ENCODE measurements around the gene EIF6. TPM values are rescaled to one million over a fixed set of nuclear protein-coding genes. Genes with fewer than 3 reads are reported as not detected.

Gene EIF6
- polyA plus RNA-seq, 3 donors, result 94.3 to 222 (median 190) TPM

DNA sequence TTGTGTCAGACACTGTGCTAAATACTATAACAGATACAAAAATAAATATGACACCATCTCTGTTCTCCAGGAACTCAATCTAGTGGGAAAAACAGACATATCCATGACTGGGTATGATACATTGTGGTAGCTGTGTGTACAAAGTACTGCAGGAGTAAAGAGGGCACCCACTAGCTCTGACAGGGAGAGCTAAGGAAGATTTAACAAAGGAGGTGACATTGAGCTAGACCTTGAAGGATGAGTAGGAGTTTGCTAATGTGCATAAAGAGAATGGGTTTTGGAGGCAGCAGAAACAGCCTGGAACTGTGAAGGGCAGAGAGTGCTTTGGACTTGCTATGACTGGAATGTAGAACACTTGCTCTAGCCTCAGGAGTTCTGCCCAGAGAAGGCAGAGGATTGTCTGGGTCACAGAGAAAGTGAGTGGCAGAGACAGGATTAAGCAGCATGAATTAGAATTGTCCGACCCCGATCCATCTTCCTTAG, 43.7 kb downstream of the EIF6 start:
- H4K20me1 ChIP-seq (ENCODE audit: insufficient read depth, low read length), result no peaks in the 10 kb centered on the region
- Mint-ChIP-seq H3K27ac (no peak overlapping the region), H3K4me3 (no peak overlapping the region), H3K27me3 (ENCODE audit: low read depth in 3 of 3) (peaks cover 0 to 4% (median 0%) of the 10 kb centered on the region in 3 donors), H3K36me3 (peaks cover 11 to 17% of the 10 kb centered on the region in 2 donors), H3K4me1 (peaks cover 25% of the 10 kb centered on the region), H3K9me3 (peaks cover 0 to 6% (median 3%) of the 10 kb centered on the region in 7 donors)
- no peak overlapping the region for H3K4me2 ChIP-seq (replicated peaks; ENCODE audit: extremely low read depth, low read length, poor library complexity, severe bottlenecking)
- no peak overlapping the region for H3K27ac ChIP-seq (ENCODE audit: low read depth in 1 of 2, low read length in 2 of 2)
- intact Hi-C loops (cut with micrococcal nuclease), result no loop called here
- no peaks in the 10 kb centered on the region for H3K27me3 ChIP-seq (ENCODE audit: control insufficient read depth in 2 of 2, insufficient read depth in 2 of 2, low read length in 2 of 2)
- H2AFZ ChIP-seq (ENCODE audit: insufficient read depth, low read depth, low read length, poor library complexity, severe bottlenecking), result no peak overlapping the region
- TF ChIP-seq, protein P1, sequence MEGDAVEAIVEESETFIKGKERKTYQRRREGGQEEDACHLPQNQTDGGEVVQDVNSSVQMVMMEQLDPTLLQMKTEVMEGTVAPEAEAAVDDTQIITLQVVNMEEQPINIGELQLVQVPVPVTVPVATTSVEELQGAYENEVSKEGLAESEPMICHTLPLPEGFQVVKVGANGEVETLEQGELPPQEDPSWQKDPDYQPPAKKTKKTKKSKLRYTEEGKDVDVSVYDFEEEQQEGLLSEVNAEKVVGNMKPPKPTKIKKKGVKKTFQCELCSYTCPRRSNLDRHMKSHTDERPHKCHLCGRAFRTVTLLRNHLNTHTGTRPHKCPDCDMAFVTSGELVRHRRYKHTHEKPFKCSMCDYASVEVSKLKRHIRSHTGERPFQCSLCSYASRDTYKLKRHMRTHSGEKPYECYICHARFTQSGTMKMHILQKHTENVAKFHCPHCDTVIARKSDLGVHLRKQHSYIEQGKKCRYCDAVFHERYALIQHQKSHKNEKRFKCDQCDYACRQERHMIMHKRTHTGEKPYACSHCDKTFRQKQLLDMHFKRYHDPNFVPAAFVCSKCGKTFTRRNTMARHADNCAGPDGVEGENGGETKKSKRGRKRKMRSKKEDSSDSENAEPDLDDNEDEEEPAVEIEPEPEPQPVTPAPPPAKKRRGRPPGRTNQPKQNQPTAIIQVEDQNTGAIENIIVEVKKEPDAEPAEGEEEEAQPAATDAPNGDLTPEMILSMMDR (IDR thresholded peaks at IDR 0.05), result no peak
- no peak overlapping the region for H3K4me3 ChIP-seq (replicated peaks in 1 of 3; ENCODE audit: low read depth in 2 of 3, low read length in 3 of 3)
- peaks cover 13 to 19% of the 10 kb centered on the region in 2 donors for H3K4me1 ChIP-seq (ENCODE audit: control insufficient read depth in 1 of 2, insufficient read depth in 2 of 2, low read length in 2 of 2)
- DNase-seq, result no peak
- no peak overlapping the region for H3K9ac ChIP-seq (ENCODE audit: insufficient read depth, low read length, poor library complexity, severe bottlenecking)
- H3K79me2 ChIP-seq (ENCODE audit: insufficient read depth, low read length), result no peaks in the 10 kb centered on the region
- WGBS (ENCODE audit: insufficient coverage), result 100% methylated on average over 1 of the region's 2 CpGs
- peaks cover 0 to 3% of the 10 kb centered on the region in 2 donors for H3K36me3 ChIP-seq (replicated peaks in 1 of 2; ENCODE audit: control insufficient read depth in 1 of 2, insufficient read depth in 2 of 2, low read length in 2 of 2)
- no peaks in the 10 kb centered on the region for H3K9me3 ChIP-seq (replicated peaks in 1 of 2; ENCODE audit: control insufficient read depth in 1 of 2, insufficient read depth in 1 of 2, low read length in 2 of 2)

DNA sequence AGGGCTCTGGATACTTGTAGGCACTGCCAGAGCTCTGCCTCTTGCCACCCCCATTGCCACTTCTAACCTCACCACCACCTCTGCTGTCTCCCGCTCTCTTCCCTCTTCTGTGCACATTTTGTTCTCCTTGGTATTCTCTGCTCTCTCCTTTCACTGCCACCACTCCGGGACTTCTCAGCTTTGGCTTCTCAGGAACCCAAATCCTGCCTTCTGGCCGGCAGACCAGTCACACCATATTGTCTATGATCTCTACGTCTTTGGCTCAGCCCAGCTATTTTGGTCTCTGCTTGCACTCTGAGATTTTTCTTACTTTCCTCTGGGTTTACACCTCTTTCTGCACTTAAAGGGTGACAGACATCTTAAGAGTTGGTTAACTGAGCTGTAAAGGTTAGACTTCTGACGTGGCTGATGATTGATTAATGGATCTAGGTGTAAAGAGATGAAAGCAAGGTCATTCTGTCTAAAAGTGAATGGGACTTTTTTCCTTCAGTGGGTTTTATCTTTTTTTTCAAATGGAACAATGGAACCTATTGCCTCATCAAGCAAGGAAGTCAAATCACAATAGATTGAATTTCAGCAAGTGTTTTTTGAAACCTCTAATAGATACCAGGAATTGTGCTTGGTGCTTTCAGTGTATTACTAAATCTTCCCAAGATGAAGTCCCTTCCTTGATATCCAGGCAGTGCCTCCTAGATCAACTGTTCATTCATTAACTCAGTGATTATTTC, 44.3 kb downstream of the EIF6 start:
- Histone ChIP-seq H3K4me3 (replicated peaks in 1 of 3; ENCODE audit: low read depth in 2 of 3, low read length in 3 of 3) (no peak overlapping the region), H3K27ac (ENCODE audit: low read depth in 1 of 2, low read length in 2 of 2) (no peak overlapping the region), H3K4me1 (ENCODE audit: control insufficient read depth in 1 of 2, insufficient read depth in 2 of 2, low read length in 2 of 2) (peaks cover 13 to 19% of the 10 kb centered on the region in 2 donors), H2AFZ (ENCODE audit: insufficient read depth, low read depth, low read length, poor library complexity, severe bottlenecking) (no peak overlapping the region), H4K20me1 (ENCODE audit: insufficient read depth, low read length) (no peaks in the 10 kb centered on the region), H3K9ac (ENCODE audit: insufficient read depth, low read length, poor library complexity, severe bottlenecking) (no peak overlapping the region), H3K79me2 (ENCODE audit: insufficient read depth, low read length) (no peaks in the 10 kb centered on the region), H3K27me3 (ENCODE audit: control insufficient read depth in 2 of 2, insufficient read depth in 2 of 2, low read length in 2 of 2) (no peaks in the 10 kb centered on the region), H3K36me3 (replicated peaks in 1 of 2; ENCODE audit: control insufficient read depth in 1 of 2, insufficient read depth in 2 of 2, low read length in 2 of 2) (peaks cover 0 to 5% of the 10 kb centered on the region in 2 donors), H3K9me3 (replicated peaks in 1 of 2; ENCODE audit: control insufficient read depth in 1 of 2, insufficient read depth in 1 of 2, low read length in 2 of 2) (no peaks in the 10 kb centered on the region), H3K4me2 (replicated peaks; ENCODE audit: extremely low read depth, low read length, poor library complexity, severe bottlenecking) (no peak overlapping the region)
- WGBS (ENCODE audit: insufficient coverage), result 95% methylated on average over 4 of the region's 5 CpGs
- Mint-ChIP-seq H3K4me3 (no peak overlapping the region), H3K27me3 (ENCODE audit: low read depth in 3 of 3) (peaks cover 0 to 4% (median 0%) of the 10 kb centered on the region in 3 donors), H3K4me1 (peaks cover 25% of the 10 kb centered on the region), H3K27ac (no peak overlapping the region), H3K9me3 (peaks cover 0 to 6% (median 3%) of the 10 kb centered on the region in 7 donors), H3K36me3 (peaks cover 14 to 20% of the 10 kb centered on the region in 2 donors)
- intact Hi-C loops (cut with micrococcal nuclease), result no loop called here
- no peak for DNase-seq
- TF ChIP-seq, protein P1 (IDR thresholded peaks at IDR 0.05), result no peak
